Activated CD8-positive, alpha-beta T cell treated with anti-CD3 and anti-CD28 coated beads for 36 hours (primary cell): ENCODE results near the gene HACD2. TPM values are rescaled to one million over a fixed set of nuclear protein-coding genes. Genes with fewer than 3 reads are reported as not detected.
"Not testable (repeated sequence)": the region's sequence is repeated elsewhere in the genome, so short reads cannot be mapped to it uniquely, and the experiment has no call there.

Experiments used
- ATAC-seq: fragments of 200-7000 bp; cut with Tn5 transposase; one replicate; pipeline ENCODE4 v1.10.0; 2021; ENCODE audit warnings: mild to moderate bottlenecking, moderate library complexity
- CTCF ChIA-PET: fragments of 350-600 bp; sonication (Branson Sonifier 250); formaldehyde crosslinking; loops from one replicate; lab custom pipeline; 2021; ENCODE audit warnings: antibody characterized with exemption; lab: Charles Lee
- POLR2A ChIA-PET: fragments of 350-600 bp; sonication (Branson Sonifier 250); formaldehyde crosslinking; loops from one replicate; lab custom pipeline; 2021; ENCODE audit warnings: antibody characterized with exemption; lab: Charles Lee
- DNase-seq: peaks from one replicate; pipeline ENCODE4 v3.0.0-alpha.2; 2020
- H3K27ac Mint-ChIP-seq: one replicate; pipeline ENCODE4 v1.8.0; 2021; ENCODE audit warnings: mild to moderate bottlenecking, mixed read lengths
- H3K27me3 Mint-ChIP-seq: one replicate; pipeline ENCODE4 v1.8.0; 2021; ENCODE audit warnings: mixed read lengths
- H3K36me3 Mint-ChIP-seq: one replicate; pipeline ENCODE4 v1.8.0; 2021; ENCODE audit warnings: low read depth, mixed read lengths
- H3K4me1 Mint-ChIP-seq: one replicate; pipeline ENCODE4 v1.8.0; 2021; ENCODE audit warnings: low read depth, mixed read lengths
- H3K4me3 Mint-ChIP-seq: one replicate; pipeline ENCODE4 v1.8.0; 2021; ENCODE audit warnings: mild to moderate bottlenecking, moderate library complexity, mixed read lengths
- H3K9me3 Mint-ChIP-seq: one replicate; pipeline ENCODE4 v1.8.0; 2021; ENCODE audit warnings: mixed read lengths
- CTCF ChIP-seq: fragments of 200-600 bp; IDR thresholded peaks from one replicate; pipeline ENCODE4 v1.8.0; 2022; ENCODE audit warnings: antibody characterized with exemption, mild to moderate bottlenecking
- intact Hi-C: fragments of 100-400 bp; cut with micrococcal nuclease; formaldehyde crosslinking; loops from one replicate; pipeline ENCODE4 v1.10.0; 2022
- total RNA-seq, 2 experiments: library from RNA; stranded (reverse); gene quantifications; one replicate each; pipeline ENCODE4 v1.2.3, GENCODE V29; 2021

The HACD2 gene
- total RNA-seq, 2 experiments from 2014 or later, result 25.1 to 26.9 TPM

- intact Hi-C loops, result no loop called here
- Mint-ChIP-seq H3K4me1 (peaks cover 19% of the 10 kb centered on the region), H3K27ac (no peak overlapping the region), H3K36me3 (peaks cover 7% of the 10 kb centered on the region), H3K9me3 (no peaks in the 10 kb centered on the region), H3K27me3 (no peaks in the 10 kb centered on the region), H3K4me3 (no peak overlapping the region)
- DNase-seq (no peak), ATAC-seq (no peak)
- ChIA-PET POLR2A (no interaction called here), CTCF (interaction anchor here (1.2 to 2.0 kb wide), 2 partner anchors 15 to 37 kb away, joined by 3 to 4 read pairs; no protein-coding TSS in a partner anchor)
- TF ChIP-seq CTCF, result no peak
These were observed 21.0 kb upstream of the HACD2 start for GRCh38 chr3:123605789-123606234.

DNA sequence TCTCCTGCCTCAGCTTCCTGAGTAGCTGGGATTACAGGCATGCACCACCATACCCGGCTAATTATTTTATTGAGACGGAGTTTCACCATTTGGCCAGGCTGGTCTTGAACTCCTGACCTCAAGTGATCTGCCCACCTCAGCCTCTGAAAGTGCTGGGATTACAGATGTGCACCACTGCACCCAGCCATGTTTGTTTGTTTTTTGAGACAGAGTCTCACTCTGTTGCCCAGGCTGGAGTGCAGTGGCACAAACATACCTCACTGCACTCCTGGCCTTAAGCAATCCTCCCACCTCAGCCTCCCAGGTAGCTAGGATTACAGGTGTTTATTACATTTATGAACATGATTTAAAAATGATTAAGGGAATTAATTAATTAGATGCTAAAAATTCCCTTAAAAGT lies 18.3 kb upstream of the HACD2 start:
- H3K27me3 Mint-ChIP-seq, intact Hi-C loops, DNase-seq, ATAC-seq, H3K9me3 Mint-ChIP-seq, CTCF ChIA-PET, H3K4me3 Mint-ChIP-seq, H3K27ac Mint-ChIP-seq, POLR2A ChIA-PET: not testable (repeated sequence)
- peaks cover 17% of the 10 kb centered on the region for H3K4me1 Mint-ChIP-seq
- H3K36me3 Mint-ChIP-seq, result peaks cover 13% of the 10 kb centered on the region

DNA sequence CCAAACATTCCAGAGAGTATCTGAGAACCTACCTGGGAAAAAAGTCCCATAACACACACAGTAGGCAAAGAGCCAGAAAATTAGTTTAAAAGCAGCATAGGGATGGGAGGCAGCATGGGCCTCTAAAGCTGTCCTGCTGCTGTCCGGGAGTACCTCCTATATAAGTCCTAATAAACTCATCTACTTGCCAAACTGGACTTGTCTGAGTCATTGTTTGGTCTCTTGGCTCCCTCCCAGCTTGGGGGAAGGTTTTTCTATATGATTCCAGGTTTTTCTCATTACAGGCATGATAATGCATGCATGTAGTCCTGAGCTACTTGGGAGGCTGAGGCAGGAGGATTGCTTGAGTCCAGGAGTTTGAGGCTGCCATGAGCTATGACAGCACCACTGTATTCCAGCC lies 17.5 kb upstream of the HACD2 start:
- no peak overlapping the region for H3K27ac Mint-ChIP-seq
- ChIA-PET CTCF (no interaction called here), POLR2A (no interaction called here)
- ATAC-seq, result no peak
- no peaks in the 10 kb centered on the region for H3K9me3 Mint-ChIP-seq
- peaks cover 12% of the 10 kb centered on the region for H3K36me3 Mint-ChIP-seq
- H3K4me3 Mint-ChIP-seq, result no peak overlapping the region
- intact Hi-C loops, result no loop called here
- peaks cover 17% of the 10 kb centered on the region for H3K4me1 Mint-ChIP-seq
- H3K27me3 Mint-ChIP-seq, result no peaks in the 10 kb centered on the region
- TF ChIP-seq CTCF, result no peak
- no peak for DNase-seq

DNA sequence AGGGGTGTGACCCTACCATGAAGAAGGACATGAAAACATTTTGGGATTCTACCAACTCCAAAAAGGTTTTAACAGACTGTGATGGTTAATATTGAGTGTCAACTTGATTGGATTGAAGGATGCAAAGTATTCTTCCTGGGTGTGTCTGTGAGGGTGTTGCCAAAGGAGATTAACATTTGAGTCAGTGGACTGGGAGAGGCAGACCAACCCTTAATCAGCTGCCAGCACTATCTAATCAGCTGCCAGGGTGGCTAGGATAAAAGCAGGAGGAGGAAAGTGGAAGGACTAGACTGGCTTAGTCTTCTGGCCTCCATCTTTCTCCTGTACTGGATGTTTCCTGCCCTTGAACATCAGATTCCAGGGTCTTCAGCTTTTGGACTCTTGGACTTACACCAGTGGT lies 16.0 kb upstream of the HACD2 start:
- peaks cover 13% of the 10 kb centered on the region for H3K36me3 Mint-ChIP-seq
- DNase-seq, intact Hi-C loops, CTCF ChIA-PET, ATAC-seq, H3K4me1 Mint-ChIP-seq, H3K4me3 Mint-ChIP-seq, H3K27me3 Mint-ChIP-seq, H3K9me3 Mint-ChIP-seq, H3K27ac Mint-ChIP-seq: not testable (repeated sequence)
- POLR2A ChIA-PET, result interaction anchor here (1.3 kb wide), 1 partner anchor 12 kb away, joined by 3 read pairs; no protein-coding TSS in a partner anchor

- TF ChIP-seq CTCF, result no peak
- Mint-ChIP-seq H3K4me1 (no peaks in the 10 kb centered on the region), H3K36me3 (peaks cover 25% of the 10 kb centered on the region), H3K9me3 (no peaks in the 10 kb centered on the region), H3K4me3 (no peak overlapping the region), H3K27me3 (no peaks in the 10 kb centered on the region), H3K27ac (no peak overlapping the region)
- intact Hi-C loops, result no loop called here
- ChIA-PET POLR2A (no interaction called here), CTCF (no interaction called here)
- DNase-seq, result no peak
- no peak for ATAC-seq
These were observed 12.7 kb upstream of the HACD2 start for GRCh38 chr3:123597561-123597960.

GRCh38 chr3:123595396-123596180 lies 10.7 kb upstream of the HACD2 start:
- no peak for TF ChIP-seq CTCF
- H3K27ac Mint-ChIP-seq, result no peak overlapping the region
- H3K9me3 Mint-ChIP-seq, result peaks cover 10% of the 10 kb centered on the region
- no peaks in the 10 kb centered on the region for H3K27me3 Mint-ChIP-seq
- ATAC-seq (no peak), DNase-seq (no peak)
- peaks cover 4% of the 10 kb centered on the region for H3K4me1 Mint-ChIP-seq
- CTCF ChIA-PET, result interaction anchor here (0.9 kb wide), 1 partner anchor 9 kb away, joined by 3 read pairs; no protein-coding TSS in a partner anchor
- H3K36me3 Mint-ChIP-seq, result peaks cover 44% of the 10 kb centered on the region
- H3K4me3 Mint-ChIP-seq, result no peak overlapping the region
- POLR2A ChIA-PET, result interaction anchor here (0.9 kb wide), 1 partner anchor 9 kb away, joined by 4 read pairs; no protein-coding TSS in a partner anchor
- intact Hi-C loops, result no loop called here
